GM12892 (cell line): ENCODE measurements around the gene MS4A8.

Source experiments
- POLR2A ChIP-seq: IDR thresholded peaks from 2 replicates; pipeline ENCODE4 v1.6.1; 2011; ENCODE audit warnings: low read depth, low read length, control low read depth
- POLR2AphosphoS5 ChIP-seq: IDR thresholded peaks from 2 replicates; pipeline ENCODE4 v1.6.1; 2011; ENCODE audit warnings: low read depth, low read length, control low read depth

DNA sequence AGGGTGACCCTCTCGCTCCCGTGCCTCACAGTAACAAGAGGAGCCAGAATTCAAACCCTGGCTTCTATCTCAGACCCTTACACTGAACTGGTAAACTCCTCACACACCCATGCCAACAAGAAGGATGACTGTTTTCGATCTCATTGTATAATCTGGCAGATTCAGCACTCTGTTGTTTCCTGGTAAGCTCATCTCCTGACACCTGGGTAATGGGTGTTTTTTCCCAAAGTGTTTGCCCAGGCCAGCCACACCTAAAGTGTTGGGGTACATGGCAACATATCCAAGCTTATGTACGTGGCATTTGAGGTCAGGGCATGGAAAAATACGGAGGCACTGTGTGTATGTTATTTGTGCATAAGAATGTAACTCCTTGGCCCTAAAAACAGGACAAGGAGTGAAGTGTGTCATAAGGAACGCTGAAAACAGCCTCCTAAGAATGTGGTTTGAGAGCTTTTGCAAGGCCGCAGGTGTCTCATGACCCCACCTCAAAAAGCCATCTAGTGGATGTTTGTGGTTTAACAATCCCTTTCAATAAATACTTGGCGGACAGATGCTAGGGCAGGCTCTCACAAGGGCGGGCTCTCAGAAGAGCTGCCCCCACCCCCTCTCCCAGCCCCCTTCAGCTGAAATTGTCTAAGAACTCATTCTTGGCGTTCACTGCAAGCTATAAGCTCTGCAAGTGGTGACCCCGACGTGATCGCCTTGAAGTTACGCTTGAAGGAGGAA is 57.1 kb downstream of the MS4A8 start, which contains the start of gene MS4A15:
- TF ChIP-seq POLR2A (no peak), POLR2AphosphoS5 (no peak)
